Measurements from ENCODE around the gene FAM111B.
A peak's percentile ranks its signal among the peaks of the same experiment; 100 is the strongest.

- TF ChIP-seq, protein P1, sequence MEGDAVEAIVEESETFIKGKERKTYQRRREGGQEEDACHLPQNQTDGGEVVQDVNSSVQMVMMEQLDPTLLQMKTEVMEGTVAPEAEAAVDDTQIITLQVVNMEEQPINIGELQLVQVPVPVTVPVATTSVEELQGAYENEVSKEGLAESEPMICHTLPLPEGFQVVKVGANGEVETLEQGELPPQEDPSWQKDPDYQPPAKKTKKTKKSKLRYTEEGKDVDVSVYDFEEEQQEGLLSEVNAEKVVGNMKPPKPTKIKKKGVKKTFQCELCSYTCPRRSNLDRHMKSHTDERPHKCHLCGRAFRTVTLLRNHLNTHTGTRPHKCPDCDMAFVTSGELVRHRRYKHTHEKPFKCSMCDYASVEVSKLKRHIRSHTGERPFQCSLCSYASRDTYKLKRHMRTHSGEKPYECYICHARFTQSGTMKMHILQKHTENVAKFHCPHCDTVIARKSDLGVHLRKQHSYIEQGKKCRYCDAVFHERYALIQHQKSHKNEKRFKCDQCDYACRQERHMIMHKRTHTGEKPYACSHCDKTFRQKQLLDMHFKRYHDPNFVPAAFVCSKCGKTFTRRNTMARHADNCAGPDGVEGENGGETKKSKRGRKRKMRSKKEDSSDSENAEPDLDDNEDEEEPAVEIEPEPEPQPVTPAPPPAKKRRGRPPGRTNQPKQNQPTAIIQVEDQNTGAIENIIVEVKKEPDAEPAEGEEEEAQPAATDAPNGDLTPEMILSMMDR (IDR thresholded peaks at IDR 0.05): peak; percentile 78
- TF ChIP-seq POLR2AphosphoS5 (IDR thresholded peaks at IDR 0.05; ENCODE audit: low read depth, low read length): no peak
- TF ChIP-seq REST (IDR thresholded peaks at IDR 0.05; ENCODE audit: insufficient read depth in 1 of 2, low read depth in 2 of 2, low read length in 1 of 2): no peak
Measured at GRCh38 chr11:59097113-59097708, 9.8 kb upstream of the FAM111B start.

All from Panc1 (cell line).